HepG2 (cell line): ENCODE data around the gene AUTS2. TPM values are rescaled to one million over a fixed set of nuclear protein-coding genes. Genes with fewer than 3 reads are reported as not detected.

ENCODE experiments used
- ATAC-seq: fragments of 200-7000 bp; cut with Tn5 transposase; 3 replicates; pipeline ENCODE4 v1.9.1; 2020; ENCODE audit warnings: mild to moderate bottlenecking, moderate library complexity
- BruUV-seq: library from RNA; stranded (reverse); fragments of 400-500 nt; replicated peaks from 2 replicates; lab custom pipeline; 2021; lab: Mats Ljungman, UMichigan
- CTCF ChIA-PET: fragments of 300-600 bp; formaldehyde crosslinking; extraction: SDS; loops from one replicate; lab custom pipeline; 2021; ENCODE audit warnings: low total read pairs, inconsistent platforms, low intra/inter-chr PET ratio; lab: Yijun Ruan, JAX
- POLR2A ChIA-PET: fragments of 350-600 bp; sonication (Branson Sonifier 250); formaldehyde crosslinking; loops from one replicate; lab custom pipeline; 2020; ENCODE audit warnings: antibody characterized with exemption, inconsistent platforms; lab: Yijun Ruan, JAX
- DNase-seq: peaks from one replicate; pipeline ENCODE4 v3.0.0-alpha.2; 2015; ENCODE audit warnings: low spot score
- FAIRE-seq: peaks from 3 replicates; lab custom pipeline; 2011; peaks lifted over from hg19 to GRCh38; lab: Jason Lieb, UNC
- H2AFZ ChIP-seq: one replicate; pipeline ENCODE4 v1.6.1; 2011; ENCODE audit warnings: low read length, inconsistent platforms
- H3K27ac ChIP-seq: fragments of 300-600 bp; 3 replicates; pipeline ENCODE4 v1.8.0; 2011; ENCODE audit warnings: mixed run types, mild to moderate bottlenecking, mixed read lengths, low read length, inconsistent platforms; ENCODE audit not compliant: insufficient read depth; ENCODE audit errors: extremely low read length
- H3K27me3 ChIP-seq, 2 experiments: fragments of 200-600 bp in 1 of 2; 2 replicates in 1 of 2; 3 replicates in 1 of 2; pipeline versions ENCODE4 v1.6.0 to v1.8.0; 2011; ENCODE audit warnings: low read length in 2 of 2, mild to moderate bottlenecking in 2 of 2, moderate library complexity in 2 of 2, inconsistent platforms in 1 of 2; ENCODE audit not compliant: insufficient read depth in 2 of 2, control insufficient read depth in 1 of 2
- H3K36me3 ChIP-seq, 2 experiments: fragments of 200-600 bp in 1 of 2; replicated peaks in 1 of 2; 2 replicates in 1 of 2; 3 replicates in 1 of 2; pipeline versions ENCODE4 v1.5.1 to v1.8.0; 2011; ENCODE audit warnings: low read length in 2 of 2, inconsistent platforms in 1 of 2; ENCODE audit not compliant: insufficient read depth in 2 of 2, control insufficient read depth in 1 of 2
- H3K4me1 ChIP-seq: 2 replicates; pipeline ENCODE4 v1.5.1; 2012; ENCODE audit warnings: low read length, inconsistent platforms; ENCODE audit not compliant: insufficient read depth
- H3K4me2 ChIP-seq: 2 replicates; pipeline ENCODE4 v1.6.0; 2011; ENCODE audit warnings: low read depth, low read length, inconsistent platforms
- H3K4me3 ChIP-seq, 3 experiments: fragments of 200-600 bp in 1 of 3; sonication (generic), shearing (Covaris generic) in 1 of 3; replicated peaks in 1 of 3; 2 replicates each; pipeline ENCODE4 v1.5.1; 2011 to 2016; ENCODE audit warnings: low read length in 3 of 3, inconsistent platforms in 2 of 3, low read depth in 2 of 3, mild to moderate bottlenecking in 2 of 3, control low read depth in 1 of 3, mixed read lengths in 1 of 3; ENCODE audit not compliant: insufficient read depth in 1 of 3
- H3K79me2 ChIP-seq: one replicate; pipeline ENCODE4 v1.6.1; 2011; ENCODE audit warnings: low read length, inconsistent platforms; ENCODE audit not compliant: insufficient read depth
- H3K9ac ChIP-seq: 2 replicates; pipeline ENCODE4 v1.6.0; 2011; ENCODE audit warnings: mild to moderate bottlenecking, low read depth, low read length, inconsistent platforms; ENCODE audit not compliant: insufficient read depth
- H3K9me3 ChIP-seq: 2 replicates; pipeline ENCODE4 v1.5.1; 2012; ENCODE audit warnings: mild to moderate bottlenecking, low read length
- H4K20me1 ChIP-seq: 2 replicates; pipeline ENCODE4 v1.6.0; 2011; ENCODE audit warnings: inconsistent platforms, mild to moderate bottlenecking, low read length, moderate library complexity; ENCODE audit not compliant: insufficient read depth
- AGO1 ChIP-seq: fragments of 200-400 bp; formaldehyde crosslinking; IDR thresholded peaks from 2 replicates; pipeline ENCODE4 v1.6.1; 2017; ENCODE audit warnings: mild to moderate bottlenecking, low read depth, low read length, moderate library complexity; ENCODE audit not compliant: poor library complexity, severe bottlenecking
- CENPBD1 ChIP-seq: sonication (generic); formaldehyde crosslinking; IDR thresholded peaks from 2 replicates; pipeline ENCODE4 v1.8.0; 2022; ENCODE audit warnings: missing genetic modification reagents, low read depth, mild to moderate bottlenecking, borderline replicate concordance
- ESRRA ChIP-seq: sonication (generic); formaldehyde crosslinking; IDR thresholded peaks from 2 replicates; pipeline ENCODE4 v1.5.1; 2020; ENCODE audit warnings: mild to moderate bottlenecking, low read depth, missing genetic modification reagents
- HHEX ChIP-seq: IDR thresholded peaks from 2 replicates; pipeline ENCODE4 v1.6.1; 2016; ENCODE audit warnings: control low read depth
- HMGA1 ChIP-seq: sonication (generic); formaldehyde crosslinking; conservative IDR thresholded peaks from 2 replicates; pipeline ENCODE4 v1.4.0; 2020; ENCODE audit warnings: missing genetic modification reagents
- NFKB2 ChIP-seq: sonication (generic); formaldehyde crosslinking; IDR thresholded peaks from 2 replicates; pipeline ENCODE4 v1.4.0; 2020; ENCODE audit warnings: missing genetic modification reagents, borderline replicate concordance
- RFX5 ChIP-seq: IDR thresholded peaks from 2 replicates; pipeline ENCODE4 v1.6.1; 2011; ENCODE audit warnings: low read depth, low read length, improper control_type of control experiment
- TCF7 ChIP-seq: sonication (generic); IDR thresholded peaks from 2 replicates; pipeline ENCODE4 v1.6.1; 2016; ENCODE audit warnings: antibody characterized with exemption, low read depth
- TCF7L2 ChIP-seq: IDR thresholded peaks from 2 replicates; pipeline ENCODE4 v1.6.1; 2011; ENCODE audit warnings: mild to moderate bottlenecking, low read depth, low read length, moderate library complexity
- YY1 ChIP-seq: IDR thresholded peaks from 2 replicates; pipeline ENCODE4 v1.6.1; 2011; ENCODE audit warnings: low read length, low read depth, moderate library complexity, mild to moderate bottlenecking; ENCODE audit not compliant: insufficient read depth, insufficient replicate concordance
- ZFP90 ChIP-seq: sonication (generic); formaldehyde crosslinking; IDR thresholded peaks from 2 replicates; pipeline ENCODE4 v1.8.0; 2022; ENCODE audit warnings: missing genetic modification reagents, mild to moderate bottlenecking, inconsistent platforms, borderline replicate concordance
- ZFP91 ChIP-seq: sonication (generic); formaldehyde crosslinking; IDR thresholded peaks from 2 replicates; pipeline ENCODE4 v1.9.0; 2022; ENCODE audit warnings: missing genetic modification reagents, mild to moderate bottlenecking, borderline replicate concordance
- ZNF407 ChIP-seq: sonication (generic); formaldehyde crosslinking; IDR thresholded peaks from one replicate; pipeline ENCODE4 v1.5.1; 2020; ENCODE audit warnings: mild to moderate bottlenecking, missing genetic modification reagents; ENCODE audit errors: not compliant biosample characterization
- ZNF607 ChIP-seq: sonication (generic); formaldehyde crosslinking; IDR thresholded peaks from 2 replicates; pipeline ENCODE4 v1.5.1; 2020; ENCODE audit warnings: missing genetic modification reagents, mild to moderate bottlenecking, borderline replicate concordance
- ZNF720 ChIP-seq: sonication (generic); formaldehyde crosslinking; IDR thresholded peaks from 2 replicates; pipeline ENCODE4 v1.4.0; 2020; ENCODE audit warnings: missing genetic modification reagents
- ZSCAN30 ChIP-seq: sonication (generic); formaldehyde crosslinking; IDR thresholded peaks from 2 replicates; pipeline ENCODE4 v1.5.0; 2020; ENCODE audit warnings: mild to moderate bottlenecking, missing genetic modification reagents
- WGBS: methylation state at CpG from one replicate; pipeline ENCODE4 v1.1.6; 2017; ENCODE audit warnings: low lambda C conversion rate; 5-methylcytosine and 5-hydroxymethylcytosine counted together
- in situ Hi-C: cut with HindIII; loops from 2 replicates; pipeline ENCODE4 v1.10.0; 2017; ENCODE audit warnings: low pct_unique_long_range_greater_than_20kb; ENCODE audit not compliant: extremely low pct_ligation_motif_present
- intact Hi-C: fragments of 100-400 bp; cut with micrococcal nuclease; formaldehyde crosslinking; loops from one replicate; pipeline ENCODE4 v1.10.0; 2022; ENCODE audit not compliant: unreplicated experiment
- polyA plus RNA-seq, 8 experiments: library from polyadenylated mRNA; depleted of rRNA in 3 of 8; stranded (reverse) in 7 of 8; unstranded in 1 of 8; fragments of >200 nt; fragmentation: Illumina TruSeq in 4 of 8; extraction: Trizol in 4 of 8; gene quantifications; 2 replicates each; pipeline versions ENCODE4 v1.2.1 to v1.2.3, GENCODE V29; 2011 to 2016; ENCODE audit warnings: low read depth in 4 of 8, missing spikeins in 1 of 8, mixed read lengths in 1 of 8; ENCODE audit not compliant: insufficient read depth in 1 of 8
- total RNA-seq, 5 experiments: library from RNA; depleted of rRNA; stranded (reverse); fragments of >200 nt; fragmentation: Illumina TruSeq; extraction: Trizol; gene quantifications; 2 replicates each; pipeline ENCODE4 v1.2.3, GENCODE V29; 2016; ENCODE audit warnings: low read depth in 1 of 5

Gene AUTS2
- total and polyA plus RNA-seq, 2 of the 13 experiments (the other 11 are each of a cell fraction or from before 2014, with no cell fraction given), result 0.38 TPM; not detected in 1

- no peaks in the 10 kb centered on the region for H3K27me3 ChIP-seq
- H3K79me2 ChIP-seq, result no peaks in the 10 kb centered on the region
- no TSS peak for BruUV-seq
- no peaks in the 10 kb centered on the region for H3K4me1 ChIP-seq
- no peak for DNase-seq
- ChIA-PET CTCF (no interaction called here), POLR2A (no interaction called here)
- no peak overlapping the region for H3K9ac ChIP-seq
- 0% methylated on average over 2 of the region's 2 CpGs for WGBS
- H3K27ac ChIP-seq, result no peak overlapping the region
- intact Hi-C loops (no loop called here), in situ Hi-C loops (no loop called here)
- ATAC-seq, result no peak
- H3K36me3 ChIP-seq, result no peaks in the 10 kb centered on the region
- H3K4me3 ChIP-seq, result no peak overlapping the region
- H4K20me1 ChIP-seq, result no peaks in the 10 kb centered on the region
- H3K4me2 ChIP-seq, result no peak overlapping the region
- H2AFZ ChIP-seq, result no peak overlapping the region
- FAIRE-seq, result no peak
- no peaks in the 10 kb centered on the region for H3K9me3 ChIP-seq
- no peak for TF ChIP-seq CENPBD1
- TF ChIP-seq ZFP90 (CRISPR knock-in tag), result no peak
- no peak for TF ChIP-seq ZNF407
- TF ChIP-seq HMGA1 (CRISPR knock-in tag), result no peak
- no peak for TF ChIP-seq YY1
- TF ChIP-seq ZNF720 (CRISPR knock-in tag), result no peak
- no peak for TF ChIP-seq RFX5
- no peak for TF ChIP-seq ZSCAN30
- TF ChIP-seq NFKB2 (CRISPR knock-in tag), result no peak
- no peak for TF ChIP-seq ZFP91 (CRISPR knock-in tag)
- no peak for TF ChIP-seq TCF7
- no peak for TF ChIP-seq TCF7L2
- TF ChIP-seq HHEX, result no peak
- TF ChIP-seq ZNF607 (CRISPR knock-in tag), result no peak
- TF ChIP-seq ESRRA (CRISPR knock-in tag), result no peak
- TF ChIP-seq AGO1, result no peak
These were observed 331.3 kb downstream of the AUTS2 start for GRCh38 chr7:69929622-69930021.
